ENCODE measurements around the gene GGPS1. TPM values are rescaled to one million over a fixed set of nuclear protein-coding genes. Genes with fewer than 3 reads are reported as not detected.
"Not testable (repeated sequence)": the region's sequence is repeated elsewhere in the genome, so short reads cannot be mapped to it uniquely, and the experiment has no call there.

The GGPS1 gene
- total RNA-seq, 1 donor from 2014 or later: 24.7 TPM

DNA sequence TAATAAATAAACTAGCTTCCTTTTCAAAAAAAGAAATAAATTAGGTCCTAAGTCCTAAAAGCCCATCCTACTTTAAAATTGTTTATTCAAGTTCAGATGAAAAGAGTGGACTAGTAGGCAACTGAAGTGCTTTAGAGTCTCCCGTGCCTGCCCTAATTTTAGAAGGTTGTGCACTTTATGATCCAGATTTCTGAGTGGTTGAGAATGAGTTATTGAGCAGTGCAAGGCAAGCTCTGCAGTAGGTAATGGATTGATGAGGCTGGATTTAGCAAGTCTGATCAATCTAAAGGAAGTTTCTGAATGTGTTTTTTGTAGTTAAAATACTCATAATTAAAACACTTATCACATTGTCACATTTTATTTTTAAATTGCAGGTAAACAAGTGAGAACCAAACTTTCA is 13.0 kb downstream of the GGPS1 start:
- DNase-seq: no peak

DNA sequence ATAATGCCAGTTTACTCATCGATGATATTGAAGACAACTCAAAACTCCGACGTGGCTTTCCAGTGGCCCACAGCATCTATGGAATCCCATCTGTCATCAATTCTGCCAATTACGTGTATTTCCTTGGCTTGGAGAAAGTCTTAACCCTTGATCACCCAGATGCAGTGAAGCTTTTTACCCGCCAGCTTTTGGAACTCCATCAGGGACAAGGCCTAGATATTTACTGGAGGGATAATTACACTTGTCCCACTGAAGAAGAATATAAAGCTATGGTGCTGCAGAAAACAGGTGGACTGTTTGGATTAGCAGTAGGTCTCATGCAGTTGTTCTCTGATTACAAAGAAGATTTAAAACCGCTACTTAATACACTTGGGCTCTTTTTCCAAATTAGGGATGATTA is 13.7 kb downstream of the GGPS1 start:
- DNase-seq: no peak

DNA sequence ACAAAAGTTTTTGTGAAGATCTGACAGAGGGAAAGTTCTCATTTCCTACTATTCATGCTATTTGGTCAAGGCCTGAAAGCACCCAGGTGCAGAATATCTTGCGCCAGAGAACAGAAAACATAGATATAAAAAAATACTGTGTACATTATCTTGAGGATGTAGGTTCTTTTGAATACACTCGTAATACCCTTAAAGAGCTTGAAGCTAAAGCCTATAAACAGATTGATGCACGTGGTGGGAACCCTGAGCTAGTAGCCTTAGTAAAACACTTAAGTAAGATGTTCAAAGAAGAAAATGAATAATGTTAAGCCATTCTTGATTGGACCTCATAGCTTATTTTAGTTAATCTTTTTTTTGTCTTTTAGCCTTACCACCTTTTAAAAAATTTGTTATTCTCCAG is 14.1 kb downstream of the GGPS1 start:
- no peak for DNase-seq

DNA sequence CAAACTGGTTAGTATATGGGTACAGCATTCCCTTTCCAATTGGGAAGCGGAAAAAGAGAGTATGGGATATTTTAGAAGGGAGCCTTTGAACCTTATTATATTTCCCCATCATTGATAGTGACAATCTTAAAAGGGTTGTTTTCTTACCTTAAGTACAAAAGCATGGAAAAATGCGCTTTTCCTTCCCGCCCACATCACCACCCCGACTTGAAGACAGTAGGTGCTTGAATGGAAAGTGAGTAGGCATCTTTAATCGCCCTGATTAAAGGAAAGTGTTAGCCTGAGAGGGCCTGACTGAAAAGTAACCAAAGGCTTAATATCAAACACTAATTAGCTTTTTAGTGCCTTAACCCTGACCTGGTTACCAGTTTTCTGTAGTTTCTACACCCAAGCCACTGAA is 15.4 kb downstream of the GGPS1 start:
- DNase-seq: no peak

DNA sequence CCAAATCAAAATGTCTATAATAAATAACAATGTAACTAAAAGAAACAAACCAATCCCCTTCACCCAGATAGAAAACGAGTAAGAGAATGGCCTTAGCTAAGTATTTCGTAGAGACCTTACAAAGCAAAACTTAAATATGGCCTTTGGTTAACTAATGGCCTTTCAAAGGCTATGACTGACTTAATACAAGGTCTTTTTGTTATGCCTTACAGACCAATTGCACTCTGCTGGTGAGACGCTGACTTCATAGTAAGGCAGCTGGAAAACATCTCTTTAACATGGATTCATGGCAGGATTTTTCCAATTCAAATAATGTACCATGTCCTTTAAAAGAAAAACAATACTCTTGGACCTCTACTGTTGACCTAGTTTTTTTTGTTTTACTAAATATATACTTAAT is 23.1 kb downstream of the GGPS1 start:
- DNase-seq: no peak

DNA sequence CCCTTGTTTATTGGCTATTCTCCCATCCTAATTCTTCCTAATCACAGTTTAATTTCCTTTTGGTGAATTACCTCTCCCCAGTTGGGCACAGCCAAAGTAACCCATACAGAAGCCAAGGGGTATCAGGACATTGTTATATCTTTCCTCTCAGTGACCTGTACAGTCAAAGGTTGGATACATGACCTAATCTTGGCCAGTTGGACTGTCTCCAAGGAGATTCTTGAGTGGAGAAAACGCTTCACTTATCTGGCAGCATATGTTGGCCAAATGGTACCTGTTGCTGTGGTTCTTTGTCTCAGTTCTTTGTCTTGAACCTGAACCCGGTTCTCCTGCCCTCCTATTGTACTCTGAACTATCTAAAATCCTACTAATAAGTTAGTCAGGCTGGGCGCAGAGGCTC is 23.5 kb downstream of the GGPS1 start:
- DNase-seq: no peak

DNA sequence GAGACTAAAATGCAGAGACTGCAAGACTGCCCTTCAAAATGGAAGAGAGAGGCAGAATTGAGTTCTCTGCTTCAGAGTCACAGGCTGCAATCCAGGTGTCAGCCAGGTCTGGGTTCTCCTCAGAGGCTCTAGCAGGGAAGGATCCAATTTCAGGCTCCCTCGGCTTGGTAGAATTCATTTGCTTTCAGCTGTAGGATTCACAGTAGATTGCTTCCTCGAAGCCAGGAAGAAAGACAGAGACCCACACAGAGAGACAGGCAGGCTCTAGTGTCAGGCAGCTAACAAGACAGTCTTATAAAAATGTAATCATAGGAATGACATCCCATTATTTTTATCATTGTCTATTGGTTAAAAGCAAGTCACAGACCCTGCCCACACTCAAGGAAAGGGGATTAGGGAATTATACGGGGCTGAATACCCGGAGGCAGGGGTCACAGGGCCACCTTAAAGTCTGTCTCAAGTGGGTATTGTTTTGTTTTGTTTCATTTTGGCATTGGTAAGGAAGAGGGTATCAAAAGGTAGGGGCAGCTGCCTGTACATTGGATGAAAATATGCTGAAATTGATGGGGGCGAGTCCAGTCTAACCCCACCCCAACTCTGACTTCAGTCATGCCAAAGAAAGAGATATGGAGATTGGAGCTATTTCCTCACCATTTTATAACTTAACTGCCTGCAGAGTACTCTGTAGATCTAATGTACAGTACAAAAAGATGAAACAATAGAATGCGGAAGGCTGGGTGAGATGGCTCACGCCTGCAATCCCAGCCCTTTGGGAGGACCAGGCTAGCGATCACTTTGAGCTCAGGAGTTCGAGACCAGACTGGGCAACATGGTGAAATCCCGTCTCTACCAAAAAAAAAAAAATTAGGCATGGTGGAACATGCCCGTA is 29.4 kb downstream of the GGPS1 start:
- DNase-seq: no peak

DNA sequence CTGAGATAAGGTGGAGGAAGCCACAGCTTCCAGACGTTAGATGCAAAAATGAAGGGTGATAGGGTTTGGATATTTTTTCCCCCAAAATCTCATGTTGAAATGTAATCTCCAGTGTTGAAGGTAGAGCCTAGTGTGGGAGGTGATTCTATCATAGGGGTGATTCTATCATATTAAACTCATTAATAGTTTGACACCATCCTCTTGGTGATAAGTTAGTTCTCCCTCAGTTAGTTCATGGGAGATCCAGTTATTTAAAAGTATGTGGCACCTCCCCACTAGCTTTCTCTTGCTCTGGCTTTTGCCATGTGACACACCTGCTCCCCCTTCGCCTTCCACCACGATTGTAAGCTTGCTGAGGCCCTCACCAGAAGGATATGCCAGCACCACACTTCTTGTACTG is 30.5 kb downstream of the GGPS1 start:
- no peak for DNase-seq

DNA sequence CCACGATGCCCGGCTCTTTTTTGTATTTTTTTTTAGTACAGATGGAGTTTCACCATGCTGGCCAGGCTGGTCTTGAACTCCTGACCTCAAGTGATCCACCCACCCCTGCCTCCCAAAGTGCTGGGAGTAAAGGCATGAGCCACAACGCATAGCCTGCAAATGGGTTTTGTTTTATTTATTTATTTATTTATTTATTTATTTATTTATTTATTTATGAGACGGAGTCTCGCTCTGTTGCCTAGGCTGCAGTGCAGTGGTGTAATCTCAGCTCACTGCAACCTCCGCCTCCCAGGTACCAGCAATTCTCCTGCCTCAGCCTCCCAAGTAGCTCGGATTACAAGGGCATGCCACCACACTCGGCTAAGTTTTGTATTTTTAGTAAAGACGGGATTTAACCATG is 35.8 kb downstream of the GGPS1 start:
- not testable (repeated sequence) for DNase-seq

DNA sequence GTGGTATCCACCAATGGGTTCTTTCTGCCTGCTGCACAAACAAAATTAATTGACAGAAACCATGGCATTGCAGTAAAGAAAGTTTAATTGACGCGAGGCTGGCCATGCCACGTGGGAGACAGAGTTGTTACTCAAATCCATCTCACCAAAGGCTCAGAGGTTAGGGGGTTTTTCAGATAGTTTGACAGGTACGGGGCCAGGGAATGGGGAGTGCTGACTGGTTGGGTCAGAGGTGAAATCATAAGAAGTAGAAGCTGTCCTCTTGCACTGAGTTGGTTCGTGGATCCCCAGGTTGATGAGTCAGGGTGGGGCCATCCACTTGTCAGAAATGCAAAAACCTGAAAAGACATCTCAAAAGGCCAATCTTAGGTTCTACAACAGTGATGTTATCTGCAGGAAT is 37.9 kb downstream of the GGPS1 start:
- no peak for DNase-seq

DNA sequence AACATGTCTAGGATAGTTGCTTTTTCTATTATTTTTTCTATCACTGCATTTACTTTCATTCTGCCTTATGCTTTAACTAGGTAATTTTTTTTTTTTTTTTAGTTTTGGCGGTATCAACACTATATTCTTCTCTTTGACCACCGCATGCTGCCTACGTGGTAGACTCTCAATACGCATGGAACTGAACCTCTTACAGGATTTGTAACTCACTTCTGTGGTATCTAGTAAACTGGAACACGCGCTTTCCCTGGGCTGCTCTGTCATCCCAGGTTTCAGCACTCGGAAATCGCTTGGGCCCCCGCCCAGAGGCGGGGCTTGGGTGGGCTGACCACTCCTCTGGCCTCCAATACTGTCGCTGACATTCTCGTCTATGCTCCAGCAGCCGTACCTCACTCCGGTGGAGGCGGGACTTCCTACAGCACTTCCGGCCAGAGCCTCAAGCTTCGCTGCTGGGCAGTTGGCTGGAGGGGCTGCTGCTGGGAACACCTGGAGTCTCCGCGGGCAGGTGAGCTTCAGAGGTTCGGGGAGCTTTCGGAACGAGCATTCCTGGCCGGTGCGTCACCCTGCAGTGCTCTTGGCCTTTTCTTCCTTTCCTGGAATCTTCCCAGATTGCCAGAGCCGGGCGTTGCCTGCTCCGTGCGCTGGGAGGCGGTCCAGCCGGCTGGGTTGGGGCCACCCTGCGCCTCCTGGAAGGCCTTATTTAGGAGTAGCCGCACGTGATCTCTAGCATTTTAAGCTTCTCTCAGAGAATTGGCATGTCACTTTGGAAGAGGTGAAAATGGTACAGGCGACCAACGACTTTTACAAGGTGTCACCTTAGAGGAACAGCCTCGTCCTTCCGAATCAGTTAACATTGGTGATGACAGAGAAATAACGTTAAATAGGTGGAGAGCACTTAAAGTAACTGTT is 38.9 kb downstream of the GGPS1 start, which contains the start of gene TBCE:
TSS of gene TBCE (plus strand) at position 428 of the 909 bp plus-strand sequence. CDS start 12,623 bp downstream, outside the sequence.
- DNase-seq: peak; percentile 98

DNA sequence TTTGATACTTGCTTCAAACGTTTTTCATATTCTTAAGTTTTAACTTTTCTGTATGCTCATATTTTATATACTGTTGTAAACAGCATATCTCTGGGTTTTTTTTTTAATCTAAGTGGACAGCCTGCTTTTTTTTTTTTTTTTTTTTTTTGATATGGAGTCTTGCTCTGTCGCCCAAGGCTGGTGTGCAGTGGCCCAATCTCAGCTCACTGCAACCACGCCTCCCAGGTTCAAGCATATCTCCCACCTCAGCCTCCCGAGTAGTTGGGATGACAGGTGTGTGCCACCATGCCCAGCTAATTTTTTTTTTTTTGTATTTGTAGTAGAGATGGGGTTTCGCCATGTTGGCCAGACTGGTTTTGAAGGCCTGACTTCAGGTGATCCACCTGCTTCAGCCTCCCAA is 40.1 kb downstream of the GGPS1 start:
- DNase-seq: no peak

DNA sequence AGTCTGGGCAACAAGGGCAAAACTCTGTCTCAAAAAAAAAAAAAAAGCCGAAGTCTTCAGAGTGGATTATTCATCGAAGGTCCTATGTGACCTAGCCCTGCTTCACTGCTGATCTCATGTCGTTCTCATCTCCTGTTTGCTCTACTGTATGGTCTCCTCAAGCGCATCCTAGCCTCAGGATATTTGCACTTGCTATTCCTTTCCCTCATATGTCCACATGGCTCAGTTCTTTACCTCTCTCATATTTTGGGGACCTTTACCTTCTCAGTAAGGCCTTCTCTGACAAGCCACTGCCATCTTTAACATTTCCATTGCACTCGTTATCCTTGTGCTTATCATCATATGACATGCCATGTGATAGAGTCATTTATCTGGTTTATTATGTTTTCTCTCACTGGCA is 41.4 kb downstream of the GGPS1 start:
- no peak for DNase-seq

DNA sequence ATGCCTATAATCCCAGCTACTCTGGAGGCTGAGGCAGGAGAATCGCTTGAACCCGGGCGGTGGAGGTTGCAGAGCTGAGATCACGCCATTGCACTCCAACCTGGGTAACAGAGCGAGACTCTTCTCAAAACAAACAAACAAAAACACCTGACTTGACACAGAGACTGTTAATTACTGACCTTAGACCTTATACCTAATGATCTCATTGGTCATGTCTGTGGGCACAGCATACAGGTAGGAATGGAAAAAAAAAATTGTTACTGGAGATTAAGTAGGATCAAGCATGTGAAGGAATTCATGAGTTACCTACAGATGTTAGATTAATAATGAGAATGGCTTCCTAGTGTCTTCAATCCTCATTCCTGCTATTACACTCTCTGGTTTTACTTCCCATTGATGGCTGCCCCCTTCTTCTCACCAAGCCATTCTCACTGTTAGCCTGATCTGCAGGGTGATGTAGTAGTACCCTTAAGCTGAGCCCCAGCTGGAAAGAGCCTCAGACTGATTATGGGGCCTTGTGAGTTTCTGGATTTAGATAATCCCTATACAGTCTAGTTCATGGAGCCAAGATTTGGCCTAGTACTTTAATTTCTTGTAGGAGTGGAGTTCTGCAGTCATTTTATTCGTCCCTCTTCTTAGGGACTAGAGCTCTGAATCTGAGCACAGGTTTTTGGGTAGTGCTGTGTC is 47.7 kb downstream of the GGPS1 start:
- DNase-seq: no peak

DNA sequence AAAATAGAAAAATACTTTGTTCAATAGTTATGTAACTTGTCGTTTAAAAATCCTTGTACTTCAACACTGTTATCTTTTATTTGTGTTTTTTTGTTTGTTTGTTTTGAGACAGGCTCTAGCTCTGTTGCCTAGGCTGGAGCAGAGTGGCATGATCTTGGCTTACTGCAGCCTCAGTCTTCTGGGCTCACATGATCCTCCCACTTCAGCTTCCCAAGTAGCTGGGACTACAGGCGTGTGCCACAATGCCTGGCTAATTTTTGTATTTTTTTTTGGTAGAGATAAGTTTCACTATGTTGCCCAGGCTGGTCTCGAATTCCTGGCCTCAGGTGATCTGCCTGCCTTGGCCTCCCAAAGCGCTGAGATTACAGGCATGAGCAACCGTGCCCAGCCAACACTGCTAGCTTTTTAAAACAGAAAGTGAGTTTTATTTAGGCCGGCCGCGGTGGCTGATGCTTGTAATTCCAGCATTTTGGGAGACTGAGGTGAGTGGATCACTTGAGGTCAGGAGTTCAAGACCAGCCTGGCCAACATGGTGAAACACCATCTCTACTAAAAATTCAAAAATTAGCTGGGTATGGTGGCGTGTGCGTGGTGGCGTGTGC is 49.9 kb downstream of the GGPS1 start:
- DNase-seq: not testable (repeated sequence)

DNA sequence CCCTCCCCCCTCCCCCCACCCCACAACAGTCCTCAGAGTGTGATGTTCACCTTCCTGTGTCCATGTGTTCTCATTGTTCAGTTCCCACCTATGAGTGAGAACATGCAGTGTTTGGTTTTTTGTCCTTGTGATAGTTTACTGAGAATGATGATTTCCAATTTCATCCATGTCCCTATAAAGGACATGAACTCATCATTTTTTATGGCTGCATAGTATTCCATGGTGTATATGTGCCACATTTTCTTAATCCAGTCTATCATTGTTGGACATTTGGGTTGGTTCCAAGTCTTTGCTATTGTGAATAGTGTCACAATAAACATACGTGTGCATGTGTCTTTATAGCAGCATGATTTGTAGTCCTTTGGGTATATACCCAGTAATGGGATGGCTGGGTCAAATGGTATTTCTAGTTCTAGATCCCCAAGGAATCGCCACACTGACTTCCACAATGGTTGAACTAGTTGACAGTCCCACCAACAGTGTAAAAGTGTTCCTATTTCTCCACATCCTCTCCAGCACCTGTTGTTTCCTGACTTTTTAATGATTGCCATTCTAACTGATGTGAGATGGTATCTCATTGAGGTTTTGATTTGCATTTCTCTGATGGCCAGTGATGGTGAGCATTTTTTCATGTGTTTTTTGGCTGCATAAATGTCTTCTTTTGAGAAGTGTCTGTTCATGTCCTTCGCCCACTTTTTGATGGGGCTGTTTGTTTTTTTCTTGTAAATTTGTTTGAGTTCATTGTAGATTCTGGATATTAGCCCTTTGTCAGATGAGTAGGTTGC is 53.8 kb downstream of the GGPS1 start:
- not testable (repeated sequence) for DNase-seq

DNA sequence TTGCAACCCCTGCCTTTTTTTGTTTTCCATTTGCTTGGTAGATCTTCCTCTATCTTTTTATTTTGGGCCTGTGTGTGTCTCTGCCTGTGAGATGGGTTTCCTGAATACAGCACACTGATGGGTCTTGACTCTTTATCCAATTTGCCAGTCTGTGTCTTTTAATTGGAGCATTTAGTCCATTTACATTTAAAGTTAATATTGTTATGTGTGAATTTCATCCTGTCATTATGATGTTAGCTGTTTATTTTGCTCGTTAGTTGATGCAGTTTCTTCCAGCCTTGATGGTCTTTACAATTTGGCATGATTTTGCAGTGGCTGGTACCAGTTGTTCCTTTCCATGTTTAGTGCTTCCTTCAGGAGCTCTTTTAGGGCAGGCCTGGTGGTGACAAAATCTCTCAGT is 57.3 kb downstream of the GGPS1 start:
- not testable (repeated sequence) for DNase-seq

DNA sequence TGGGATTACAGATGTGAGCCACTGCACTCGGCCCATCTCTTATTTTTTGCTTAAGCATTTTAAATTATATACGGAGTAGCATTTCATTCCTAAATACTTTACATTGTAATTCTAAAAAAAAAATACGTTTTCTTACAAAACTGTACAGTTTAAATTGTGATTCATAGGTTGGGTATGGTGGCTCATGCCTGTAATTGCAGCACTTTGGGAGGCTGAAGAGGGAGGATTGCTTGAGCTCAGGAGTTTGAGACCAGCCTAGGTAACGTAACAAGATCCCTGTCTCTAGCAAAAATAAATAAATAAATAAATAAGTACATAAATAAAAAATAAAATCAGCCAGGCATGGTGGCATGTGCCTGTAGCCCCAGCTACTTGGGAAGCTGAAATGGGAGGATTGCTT is 63.5 kb downstream of the GGPS1 start:
- DNase-seq: no peak

All from dermis blood vessel endothelial cell (primary cell).